H1 (cell line): ENCODE results near the gene PIP5K1C.

Source experiments
- EZH2 ChIP-seq: fragments of 200-600 bp; sonication (generic); IDR thresholded peaks from 2 replicates; pipeline ENCODE4 v1.7.1; 2012; ENCODE audit warnings: low read depth, mild to moderate bottlenecking, moderate library complexity, low read length, inconsistent platforms; ENCODE audit not compliant: severe bottlenecking
- NRF1 ChIP-seq: IDR thresholded peaks from 2 replicates; pipeline ENCODE4 v1.6.1; 2011; ENCODE audit warnings: mild to moderate bottlenecking, low read depth, low read length, improper control_type of control experiment
- RBBP5 ChIP-seq: IDR thresholded peaks from 2 replicates; pipeline ENCODE4 v1.7.1; 2012; ENCODE audit warnings: low read depth, mild to moderate bottlenecking, inconsistent platforms, low read length, moderate library complexity, borderline replicate concordance
- SP1 ChIP-seq: IDR thresholded peaks from 2 replicates; pipeline ENCODE4 v1.6.1; 2011; ENCODE audit warnings: low read depth, low read length
- SP2 ChIP-seq: IDR thresholded peaks from 2 replicates; pipeline ENCODE4 v1.6.1; 2012; ENCODE audit warnings: mild to moderate bottlenecking, low read length, inconsistent platforms
- SRF ChIP-seq: IDR thresholded peaks from 2 replicates; pipeline ENCODE4 v1.6.1; 2011; ENCODE audit warnings: mild to moderate bottlenecking, low read depth, low read length, moderate library complexity
- ZNF274 ChIP-seq: IDR thresholded peaks from 2 replicates; pipeline ENCODE4 v1.7.0; 2012; ENCODE audit warnings: low read length, borderline replicate concordance; ENCODE audit errors: extremely low read depth
- TF ChIP-seq, protein P1 (sequence below): IDR thresholded peaks from 2 replicates; pipeline ENCODE4 v1.6.1; 2012; ENCODE audit warnings: inconsistent platforms
- TF ChIP-seq, protein P2 (sequence below), 3 experiments: IDR thresholded peaks; 1 replicate in 2 of 3; 2 replicates in 1 of 3; pipeline versions ENCODE4 v1.5.1 to v1.6.1; 2011; ENCODE audit warnings: low read length in 3 of 3, mild to moderate bottlenecking in 3 of 3, inconsistent platforms in 2 of 3, low read depth in 1 of 3, moderate library complexity in 1 of 3; ENCODE audit not compliant: insufficient read depth in 1 of 3; ENCODE audit errors: control extremely low read depth in 1 of 3

DNA sequence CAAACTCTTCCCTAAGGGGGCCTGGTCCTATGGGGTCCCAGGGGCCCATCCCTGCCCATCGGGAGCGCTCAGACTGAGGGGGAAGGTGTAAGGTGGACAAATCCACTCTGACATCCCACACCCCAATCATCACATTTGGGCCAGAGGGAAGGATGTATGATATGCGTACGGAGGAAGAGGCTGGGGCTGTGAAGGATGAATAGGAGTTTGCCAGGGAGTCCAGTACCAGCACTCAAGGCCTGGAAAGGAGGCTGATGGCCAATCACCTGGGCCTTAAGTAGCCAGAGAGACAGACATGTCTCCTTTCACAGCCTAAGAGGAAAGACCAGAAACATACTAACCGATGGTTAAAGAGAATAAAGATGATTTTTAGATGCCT lies 22.8 kb upstream of the PIP5K1C start:
- TF ChIP-seq NRF1 (no peak), RBBP5 (no peak), SP2 (no peak), ZNF274 (no peak), EZH2 (no peak), SP1 (no peak), SRF (no peak)
- TF ChIP-seq, protein P1, sequence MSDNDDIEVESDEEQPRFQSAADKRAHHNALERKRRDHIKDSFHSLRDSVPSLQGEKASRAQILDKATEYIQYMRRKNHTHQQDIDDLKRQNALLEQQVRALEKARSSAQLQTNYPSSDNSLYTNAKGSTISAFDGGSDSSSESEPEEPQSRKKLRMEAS = no peak
- TF ChIP-seq, protein P2, sequence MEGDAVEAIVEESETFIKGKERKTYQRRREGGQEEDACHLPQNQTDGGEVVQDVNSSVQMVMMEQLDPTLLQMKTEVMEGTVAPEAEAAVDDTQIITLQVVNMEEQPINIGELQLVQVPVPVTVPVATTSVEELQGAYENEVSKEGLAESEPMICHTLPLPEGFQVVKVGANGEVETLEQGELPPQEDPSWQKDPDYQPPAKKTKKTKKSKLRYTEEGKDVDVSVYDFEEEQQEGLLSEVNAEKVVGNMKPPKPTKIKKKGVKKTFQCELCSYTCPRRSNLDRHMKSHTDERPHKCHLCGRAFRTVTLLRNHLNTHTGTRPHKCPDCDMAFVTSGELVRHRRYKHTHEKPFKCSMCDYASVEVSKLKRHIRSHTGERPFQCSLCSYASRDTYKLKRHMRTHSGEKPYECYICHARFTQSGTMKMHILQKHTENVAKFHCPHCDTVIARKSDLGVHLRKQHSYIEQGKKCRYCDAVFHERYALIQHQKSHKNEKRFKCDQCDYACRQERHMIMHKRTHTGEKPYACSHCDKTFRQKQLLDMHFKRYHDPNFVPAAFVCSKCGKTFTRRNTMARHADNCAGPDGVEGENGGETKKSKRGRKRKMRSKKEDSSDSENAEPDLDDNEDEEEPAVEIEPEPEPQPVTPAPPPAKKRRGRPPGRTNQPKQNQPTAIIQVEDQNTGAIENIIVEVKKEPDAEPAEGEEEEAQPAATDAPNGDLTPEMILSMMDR (IDR thresholded peaks at IDR 0.05; ENCODE audit: control extremely low read depth in 1 of 3, insufficient read depth in 1 of 3, low read depth in 1 of 3, low read length in 3 of 3) = no peak
